ENCODE data around the gene FAM222A.

Gene FAM222A

DNA sequence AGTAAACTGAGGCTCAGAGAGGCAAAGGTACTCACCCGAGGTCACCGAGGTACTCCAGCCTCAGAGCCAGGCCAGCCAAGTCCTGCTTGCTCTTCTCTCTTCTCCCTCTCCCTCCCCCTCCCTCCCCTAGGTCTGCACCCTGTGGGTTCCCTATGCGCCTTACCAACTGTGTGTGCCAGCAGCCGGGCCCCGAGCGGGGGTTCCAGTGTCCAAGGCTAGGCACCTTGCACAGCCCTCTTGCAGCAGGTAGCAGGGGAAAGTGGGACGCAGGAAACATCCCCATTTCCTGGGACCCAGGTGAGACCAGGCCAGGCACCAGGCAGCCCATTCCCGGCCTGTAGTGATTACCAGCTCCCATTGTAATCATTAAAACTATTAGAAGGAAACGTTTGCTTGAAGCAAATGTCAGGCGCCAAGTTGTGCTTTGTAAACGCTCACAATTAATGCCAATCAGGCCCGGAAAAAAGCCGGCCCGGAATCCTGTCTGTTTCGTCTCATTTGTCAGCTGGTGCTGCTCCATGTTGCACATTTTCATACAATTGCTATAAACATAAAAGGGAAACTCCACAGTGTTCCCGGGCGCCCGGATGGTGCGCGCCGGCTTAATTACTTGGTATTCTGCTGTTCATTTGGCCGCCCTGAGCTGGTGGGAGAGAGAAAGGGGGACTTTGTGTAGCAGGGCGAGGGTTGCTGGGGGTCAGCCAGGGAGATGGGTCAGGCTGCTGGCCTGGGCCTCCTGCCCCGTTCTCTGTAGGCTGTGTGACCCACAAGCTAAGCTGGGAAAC, 11.9 kb downstream of the FAM222A start:
- DNase-seq (ENCODE audit: low spot score), result no peak

DNA sequence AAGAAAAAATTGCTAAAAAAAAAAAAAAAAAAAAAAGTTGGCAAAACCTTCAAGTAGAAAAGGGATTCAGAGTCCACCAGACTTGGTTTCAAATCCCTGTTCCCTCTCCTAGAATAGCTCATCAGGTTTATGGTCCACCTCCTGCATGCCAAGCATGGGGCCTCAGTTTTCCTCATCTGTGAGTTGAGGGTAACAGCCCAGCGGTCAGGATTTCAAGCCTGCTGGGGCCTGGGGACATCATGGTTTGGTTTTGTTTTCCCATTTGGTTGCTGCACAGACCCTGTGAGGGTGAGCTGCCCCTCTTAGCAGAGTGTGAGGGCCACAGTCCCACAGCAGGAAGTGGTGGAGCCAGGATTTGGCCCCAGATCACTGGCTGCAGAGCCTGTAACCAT, 12.5 kb downstream of the FAM222A start:
- DNase-seq (ENCODE audit: low spot score), result no peak

DNA sequence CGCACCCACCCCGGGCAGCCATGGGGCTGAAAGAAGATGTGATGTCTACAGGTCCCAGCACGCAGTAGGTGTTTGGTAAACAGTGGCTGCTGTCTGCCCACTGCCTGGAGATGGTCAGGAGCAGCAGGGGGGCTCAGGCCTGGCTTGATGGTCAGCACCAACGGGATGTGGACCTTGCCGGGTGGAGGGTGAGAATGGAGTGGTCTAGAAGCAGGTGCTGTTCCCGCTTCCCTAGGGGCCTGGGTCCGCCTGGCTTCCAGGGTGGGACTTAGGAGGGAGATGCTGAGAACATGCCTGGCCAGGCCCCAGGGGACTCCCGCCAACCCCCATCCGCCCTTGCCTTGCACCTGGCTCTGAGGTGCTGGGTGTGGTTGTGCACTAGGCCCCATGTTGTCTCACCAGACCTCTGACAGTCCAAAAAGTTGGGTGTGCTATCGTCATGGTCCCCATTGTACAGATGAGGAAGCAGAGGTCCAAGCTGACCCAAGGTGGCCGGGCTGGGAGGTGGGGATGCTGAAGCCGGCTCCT, 12.9 kb downstream of the FAM222A start:
- no peak for DNase-seq (ENCODE audit: low spot score)

DNA sequence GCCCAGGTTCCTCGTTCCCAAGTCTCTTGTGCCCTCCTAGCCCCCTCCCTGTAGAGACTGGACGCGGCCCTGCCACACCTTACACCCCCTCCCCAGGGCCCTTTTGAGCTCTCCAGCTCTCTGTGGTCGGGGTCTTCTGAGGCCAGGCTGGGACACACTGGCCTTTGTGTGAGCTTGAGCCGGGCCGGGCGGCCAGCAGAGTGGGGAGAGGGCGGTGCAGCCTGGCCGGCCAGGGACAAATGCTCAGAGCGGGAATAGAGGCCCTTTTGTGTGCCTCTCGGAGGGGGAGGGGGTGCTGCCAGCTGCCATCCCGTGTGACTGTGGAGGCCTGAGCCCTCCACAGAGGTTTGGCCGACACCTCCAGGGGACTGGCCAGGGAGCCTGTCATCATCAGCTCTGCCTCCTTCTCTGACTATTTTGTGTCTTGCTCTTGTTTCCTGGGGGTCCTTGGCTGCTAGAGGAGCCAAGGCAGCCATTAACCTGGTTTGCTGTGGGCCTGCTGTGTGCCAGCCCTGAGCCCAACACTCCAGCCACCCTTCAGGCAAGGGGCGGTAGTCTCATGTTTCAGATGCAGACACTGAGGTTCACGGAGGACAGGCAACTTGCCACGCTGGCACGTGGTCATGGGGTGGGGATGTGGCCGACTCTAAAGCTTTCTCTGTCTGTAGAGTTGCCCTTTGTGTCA, 13.6 kb downstream of the FAM222A start:
- no peak for DNase-seq (ENCODE audit: low spot score)

DNA sequence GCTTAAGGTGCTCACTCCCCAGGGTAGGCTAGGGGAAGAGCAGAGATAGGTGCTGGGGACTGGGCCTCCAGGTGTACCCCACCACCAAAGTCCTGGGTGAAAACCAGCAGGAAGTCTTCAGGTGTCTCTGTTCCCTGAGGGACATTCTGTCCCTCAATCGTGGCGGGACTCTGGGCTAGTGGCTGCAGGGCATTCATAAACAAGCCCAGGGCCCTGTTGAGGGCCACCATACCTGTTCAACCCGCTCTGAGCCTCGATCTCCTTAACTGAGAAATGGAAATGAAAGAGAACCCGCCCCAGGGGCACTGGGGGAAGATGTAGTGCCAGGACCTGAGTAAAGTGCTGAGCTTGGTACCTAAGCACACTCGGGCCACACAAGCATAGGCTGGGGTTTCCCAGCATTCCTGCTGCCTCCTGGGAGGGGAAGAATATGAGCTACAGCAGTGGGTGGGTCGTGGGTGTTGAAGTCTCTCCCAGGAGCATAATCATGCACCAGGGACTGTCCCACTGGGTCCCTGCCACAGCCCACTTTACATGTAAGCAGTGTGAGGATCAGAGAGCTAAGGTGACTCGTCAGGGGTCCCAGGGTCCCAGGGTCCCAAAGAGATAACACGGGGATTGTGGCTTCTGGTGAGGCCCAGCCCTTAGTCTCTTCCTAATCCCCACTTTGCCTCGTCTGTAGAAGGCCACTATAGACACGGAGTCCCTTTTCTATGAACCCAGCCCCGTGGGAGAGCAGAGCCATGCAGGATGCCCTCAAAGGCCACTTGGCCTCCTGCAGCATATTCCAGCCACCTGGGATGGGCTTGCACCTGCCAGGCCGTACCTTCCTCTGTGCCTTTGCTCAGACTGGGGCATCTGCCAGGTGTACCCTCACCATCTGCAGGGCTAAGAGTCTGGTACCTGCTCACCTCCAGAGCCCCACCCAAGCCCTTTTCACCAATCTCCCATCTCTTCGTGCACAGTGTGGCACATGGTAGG, 14.4 kb downstream of the FAM222A start:
- no peak for DNase-seq (ENCODE audit: low spot score)

DNA sequence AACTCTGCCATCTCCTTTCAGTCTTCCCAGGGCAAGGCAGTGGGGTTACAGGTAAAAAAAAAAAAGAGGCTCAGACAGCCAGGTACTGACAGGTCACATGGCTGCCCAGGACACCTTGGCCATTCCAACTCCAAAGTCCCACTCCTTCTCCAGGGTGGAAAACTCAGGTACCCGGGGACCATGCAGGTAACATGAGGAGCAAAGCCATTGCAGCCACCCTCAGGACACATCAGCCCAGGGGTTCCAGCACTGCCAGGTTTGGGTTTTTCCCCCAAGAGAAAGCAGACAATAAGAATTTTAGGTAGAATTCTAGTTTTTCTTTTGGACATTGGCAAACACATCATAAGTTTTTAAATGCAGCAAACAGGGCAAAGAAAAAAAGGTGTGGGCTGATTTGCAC, 15.3 kb downstream of the FAM222A start:
- DNase-seq (ENCODE audit: low spot score), result no peak

DNA sequence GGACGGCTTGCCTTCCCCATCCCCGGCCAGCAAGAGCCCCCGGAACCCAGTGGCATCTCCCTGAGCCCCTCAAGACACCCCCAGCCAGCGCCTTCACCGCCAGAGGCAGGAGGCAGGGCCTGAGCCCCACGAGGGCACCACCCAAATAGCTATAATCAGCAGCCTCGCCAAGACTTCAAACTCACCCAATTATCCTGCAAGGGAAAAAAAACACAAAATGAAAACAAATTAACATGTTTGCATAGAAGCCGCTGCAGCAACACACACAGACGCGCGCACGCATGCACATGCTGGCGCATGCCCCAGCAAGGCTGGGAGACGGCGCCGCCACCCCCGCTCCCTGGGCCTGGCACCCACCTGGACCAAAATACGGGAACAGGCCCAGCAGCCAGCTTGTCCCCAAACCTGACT, 15.8 kb downstream of the FAM222A start:
- no peak for DNase-seq (ENCODE audit: low spot score)

DNA sequence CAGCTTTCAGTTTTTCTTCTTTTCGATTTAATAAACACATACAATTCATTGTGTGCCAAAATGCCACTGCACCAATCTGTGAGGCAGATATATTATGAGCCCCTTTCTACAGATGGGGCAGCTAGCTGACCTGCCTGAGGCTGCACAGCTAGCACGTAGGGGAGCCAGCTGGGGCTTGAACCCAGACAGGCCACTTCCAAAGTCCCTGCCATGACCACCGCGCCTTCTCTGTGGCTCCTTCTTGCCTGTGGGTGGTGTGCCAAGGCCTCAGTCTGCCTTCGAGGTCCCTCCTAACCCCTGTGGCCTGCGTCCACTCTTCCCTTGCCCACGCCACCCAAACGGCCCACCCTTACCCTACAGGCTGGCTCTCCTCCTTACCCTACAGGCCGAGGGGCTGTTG, 16.2 kb downstream of the FAM222A start:
- DNase-seq (ENCODE audit: low spot score), result no peak

DNA sequence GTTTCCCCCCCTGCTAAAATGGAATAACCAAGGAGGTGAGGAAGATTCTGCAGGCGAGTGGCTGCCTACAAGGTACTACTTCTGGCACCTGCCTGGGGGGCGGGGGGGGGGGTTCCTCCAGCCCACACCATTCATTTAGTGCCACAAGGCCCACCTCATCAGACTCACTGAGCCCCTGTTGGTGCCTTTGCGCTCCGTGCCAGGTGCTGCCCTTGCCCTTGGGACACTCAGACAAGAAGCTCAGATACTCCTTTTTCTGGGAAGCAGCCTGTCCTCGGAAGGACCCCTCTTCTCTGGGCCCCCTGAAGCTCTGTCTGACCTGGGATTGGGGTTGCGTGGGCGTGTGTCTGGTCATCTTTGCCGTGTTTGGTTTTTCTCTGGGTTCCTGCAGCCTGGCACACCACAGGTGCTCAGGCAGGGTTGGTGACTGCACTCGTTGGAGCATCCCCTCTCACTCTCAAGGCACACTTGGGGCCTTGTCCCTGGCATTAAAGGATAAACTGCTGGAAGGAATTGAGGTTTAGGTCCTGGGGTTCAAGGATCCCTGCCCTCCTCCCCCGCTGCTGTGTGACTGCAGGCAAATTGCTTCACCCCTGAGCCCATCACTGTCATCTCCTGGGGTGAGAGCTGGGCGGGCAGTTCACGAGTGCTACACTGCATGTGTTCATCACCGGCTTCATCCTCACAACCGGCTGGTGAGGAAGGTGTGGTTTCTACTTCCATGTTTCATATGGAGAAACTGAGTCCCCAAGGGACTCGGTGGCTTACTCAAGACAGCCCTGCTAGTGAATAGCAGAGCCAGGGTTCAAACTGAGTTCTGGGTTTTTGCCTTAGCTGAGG, 16.9 kb downstream of the FAM222A start:
- no peak for DNase-seq (ENCODE audit: low spot score)

DNA sequence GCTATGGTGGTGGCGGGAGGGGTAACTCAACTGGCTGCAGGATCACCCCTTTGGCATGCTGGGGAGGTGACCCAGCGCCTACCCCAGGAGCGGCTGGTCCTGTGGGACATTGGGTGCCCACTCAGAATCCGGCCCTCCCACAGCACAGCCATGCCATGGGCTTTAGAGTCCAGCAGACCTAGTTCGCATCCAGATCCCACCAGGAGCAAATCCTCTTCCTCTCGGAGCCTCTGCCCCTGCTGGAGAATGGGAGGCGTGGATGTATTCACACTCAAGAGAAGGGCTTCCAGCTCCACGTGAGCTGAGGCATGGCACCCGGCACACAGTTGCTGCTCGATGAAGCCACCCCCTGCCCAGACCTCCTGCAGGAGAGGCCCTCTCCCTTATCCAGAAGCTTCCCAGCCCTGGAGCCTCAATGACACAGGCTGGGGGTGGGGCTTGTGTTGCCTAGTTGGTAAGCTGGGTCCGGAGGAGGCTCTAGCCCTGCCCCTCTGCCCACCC, 17.7 kb downstream of the FAM222A start:
- DNase-seq (ENCODE audit: low spot score), result no peak

DNA sequence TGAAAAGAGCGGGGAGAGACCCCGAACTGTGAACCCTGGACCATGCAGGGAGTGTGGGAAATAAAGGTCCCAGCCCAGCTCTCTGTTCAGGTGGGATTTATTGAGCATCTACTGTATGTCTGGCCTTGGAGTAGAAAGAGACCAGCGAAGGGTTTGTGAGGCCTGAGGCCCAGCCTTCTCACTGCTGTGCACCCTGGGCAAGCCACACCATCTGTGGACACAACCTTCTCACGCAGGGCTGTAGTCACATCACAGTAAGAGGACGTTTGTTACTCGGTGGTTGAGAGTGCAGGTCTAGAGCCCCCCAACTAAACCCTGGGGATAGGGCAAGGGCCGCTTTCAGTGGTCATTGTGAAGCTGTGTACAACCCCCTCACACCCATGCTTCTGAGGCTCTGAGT, 18.2 kb downstream of the FAM222A start:
- no peak for DNase-seq (ENCODE audit: low spot score)

DNA sequence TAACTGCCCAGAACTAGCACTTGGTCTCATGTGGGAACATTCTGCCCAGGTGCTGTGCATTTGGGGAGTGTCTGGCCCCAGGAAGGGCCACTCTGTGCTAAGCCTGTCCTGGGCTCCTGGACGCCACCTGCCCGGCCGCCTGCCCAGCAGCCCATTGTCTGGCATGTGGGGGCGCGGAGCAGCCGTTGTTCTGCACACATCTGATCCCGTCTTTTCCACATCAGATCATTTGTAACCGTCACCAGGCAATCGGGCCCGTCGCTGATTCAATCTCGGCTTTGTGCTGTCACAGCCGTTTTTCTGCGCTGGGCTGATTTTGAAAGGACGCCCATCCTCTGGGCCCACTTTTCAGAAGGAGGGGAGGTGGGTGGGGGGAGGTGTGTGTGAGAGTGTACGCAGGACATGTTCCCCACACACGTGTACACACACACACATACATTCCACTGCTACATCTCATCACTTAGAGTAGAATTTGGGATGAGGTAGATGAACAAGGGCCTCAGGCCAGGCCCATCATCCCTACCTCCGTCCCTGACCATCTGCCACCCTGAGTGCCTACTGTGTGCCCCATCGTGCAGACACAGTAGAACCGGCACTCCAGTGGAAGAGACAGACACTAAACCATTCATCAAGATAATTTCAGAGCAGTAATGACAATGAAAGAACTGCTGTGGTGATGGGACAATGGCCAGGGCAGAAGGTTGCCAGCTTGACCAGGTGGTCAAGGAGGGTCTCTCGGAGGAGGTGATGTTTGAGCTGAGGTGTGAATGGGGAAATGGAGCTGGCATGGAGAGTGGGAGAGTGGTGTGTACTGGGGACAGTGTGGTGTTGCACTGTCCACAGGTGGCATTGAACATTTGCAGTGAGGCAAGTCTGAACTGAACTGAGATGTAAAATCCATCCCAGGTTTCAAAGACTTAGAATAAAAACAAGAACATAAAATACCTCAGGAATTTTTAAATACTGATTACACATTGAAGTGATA, 19.0 kb downstream of the FAM222A start:
- no peak for DNase-seq (ENCODE audit: low spot score)

DNA sequence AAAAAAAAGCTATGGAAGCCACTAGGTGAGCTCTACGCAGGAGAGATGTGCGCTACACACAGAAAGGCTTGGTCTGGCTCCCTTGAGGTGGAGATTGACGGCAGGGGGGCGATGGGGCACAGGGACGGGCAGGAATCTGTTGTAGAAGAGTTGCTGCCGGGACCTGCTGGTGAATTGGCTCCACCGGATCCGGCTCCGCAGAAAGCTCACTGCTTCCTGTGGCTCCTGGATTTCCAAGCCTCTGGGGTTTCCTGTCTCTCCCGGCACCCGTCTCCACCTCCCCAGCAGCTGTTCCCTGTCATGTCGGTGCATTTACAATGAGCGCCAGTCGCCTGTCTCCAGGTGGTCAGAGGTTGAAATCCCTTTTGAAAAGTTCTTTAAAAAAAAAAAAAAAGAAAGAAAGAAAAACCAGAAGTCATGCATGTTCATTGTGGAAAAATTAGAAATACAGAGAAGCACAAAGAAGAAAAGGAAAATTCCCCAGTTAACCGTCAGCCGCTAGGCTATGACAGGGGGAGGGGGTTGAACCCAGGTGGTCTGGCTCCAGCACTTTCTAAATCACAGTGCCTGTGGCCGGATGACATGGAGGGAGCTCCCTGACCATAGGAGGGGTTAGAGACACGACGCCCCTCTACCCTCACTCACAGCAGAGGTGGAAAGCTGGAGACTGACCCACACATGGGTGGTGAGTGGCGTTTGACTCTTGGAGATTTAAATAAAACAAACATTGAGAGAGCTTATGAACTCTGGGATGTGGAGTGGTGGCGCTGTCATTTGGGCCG, 20.8 kb downstream of the FAM222A start:
- no peak for DNase-seq (ENCODE audit: low spot score)

DNA sequence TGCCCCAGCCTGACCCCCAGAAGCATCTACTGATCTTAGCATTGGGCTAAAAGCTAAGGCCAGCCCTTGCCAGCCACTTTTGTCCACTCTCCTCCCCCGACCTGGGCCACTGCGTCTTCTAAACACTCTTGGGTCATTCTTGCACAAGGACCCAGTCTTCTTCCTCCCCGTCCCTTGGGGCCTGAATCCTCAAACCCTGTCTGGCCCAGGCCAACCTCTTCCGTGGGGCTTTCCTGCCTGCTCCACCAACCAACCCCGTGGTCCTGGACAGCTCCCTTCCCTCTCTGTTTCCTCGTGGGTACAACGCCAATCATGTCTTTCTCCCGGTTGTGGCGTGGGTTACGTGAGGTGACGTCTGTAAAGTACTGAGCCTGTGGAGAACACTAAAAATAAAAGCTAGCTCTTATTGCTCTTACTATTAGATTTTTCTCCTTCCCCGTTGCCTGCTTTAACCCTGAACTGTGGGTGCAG, 21.5 kb downstream of the FAM222A start:
- no peak for DNase-seq (ENCODE audit: low spot score)

DNA sequence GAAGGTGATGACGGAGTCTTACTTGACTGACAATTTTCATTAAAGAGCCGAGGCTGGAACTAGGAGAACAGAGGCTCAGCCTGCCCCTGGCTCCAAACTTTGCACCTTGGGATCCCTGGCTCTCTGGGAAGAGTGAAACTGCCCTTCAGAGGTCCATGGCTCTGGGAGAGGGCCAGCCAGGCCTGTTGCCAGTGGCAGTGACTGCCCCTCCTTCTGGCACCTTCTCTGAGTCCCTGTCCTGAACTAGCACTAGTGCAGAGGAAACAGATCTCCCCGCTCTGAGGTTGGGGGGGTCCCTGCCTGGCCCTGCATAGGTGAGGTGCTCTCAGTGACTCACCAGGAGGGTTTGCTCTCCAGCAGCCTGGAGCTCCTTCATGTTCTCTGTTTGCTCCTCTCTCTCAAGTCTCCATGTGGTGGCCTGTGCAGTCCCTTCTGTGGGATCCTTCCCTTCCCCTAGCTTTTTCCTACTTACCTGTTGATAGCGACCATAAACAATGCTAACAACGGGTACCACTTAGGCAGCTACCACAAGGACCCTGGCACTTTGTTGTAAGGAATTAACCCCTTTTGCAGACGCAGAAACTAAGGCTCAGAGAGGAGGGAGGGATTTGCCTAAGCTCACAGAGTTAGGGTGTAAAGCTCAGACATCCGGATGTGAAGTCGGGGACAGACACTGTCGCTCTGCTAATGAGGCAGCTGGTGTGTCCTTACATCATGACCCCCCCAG, 22.4 kb downstream of the FAM222A start:
- no peak for DNase-seq (ENCODE audit: low spot score)

DNA sequence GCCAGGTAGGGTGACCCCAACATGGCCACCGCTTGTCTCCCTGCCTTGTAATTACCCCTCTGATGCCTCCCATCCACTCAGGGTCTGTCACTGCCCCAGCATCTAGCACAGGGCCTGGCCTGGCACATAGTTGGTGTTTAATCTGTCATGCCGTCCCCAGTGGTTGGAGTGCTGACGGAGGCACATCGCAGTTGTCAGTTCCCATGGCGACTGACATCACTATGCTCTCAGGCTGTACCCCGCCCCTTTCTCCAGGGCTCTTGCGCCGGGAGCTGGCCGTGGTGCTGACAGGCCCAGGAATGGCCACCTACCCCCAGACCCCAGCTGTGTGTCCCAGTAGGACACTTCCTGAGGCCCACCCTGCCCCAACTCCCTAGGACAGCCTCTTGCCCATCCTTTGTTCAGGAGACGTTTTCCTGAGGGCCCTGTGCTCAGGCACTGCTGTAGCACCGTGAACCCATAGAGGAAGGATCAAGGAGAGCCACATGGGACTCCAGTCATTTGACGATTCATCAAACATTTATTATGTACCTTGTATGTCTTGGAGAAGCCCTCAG, 23.0 kb downstream of the FAM222A start:
- peak; percentile 71 for DNase-seq (ENCODE audit: low spot score)

DNA sequence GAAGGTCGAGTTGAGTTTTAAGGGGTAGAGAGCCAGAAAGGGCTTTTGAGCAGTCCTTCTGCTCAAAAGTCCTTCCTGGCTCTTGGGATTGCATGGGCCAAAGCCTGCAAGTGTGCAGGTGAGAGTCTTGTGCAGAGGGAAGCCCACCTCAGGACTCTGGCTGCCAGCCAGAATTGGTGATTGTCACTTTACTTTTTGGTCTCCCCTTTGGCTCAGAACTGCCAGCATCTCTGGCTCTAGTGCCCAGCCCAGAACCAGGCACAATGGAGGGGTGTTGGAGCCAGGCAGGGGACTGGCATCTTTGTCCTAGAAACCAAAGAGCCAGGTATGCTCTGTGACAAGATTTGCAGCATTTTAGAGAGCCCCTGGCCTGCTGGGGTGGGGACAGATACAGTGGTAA, 23.5 kb downstream of the FAM222A start:
- DNase-seq (ENCODE audit: low spot score), result no peak

DNA sequence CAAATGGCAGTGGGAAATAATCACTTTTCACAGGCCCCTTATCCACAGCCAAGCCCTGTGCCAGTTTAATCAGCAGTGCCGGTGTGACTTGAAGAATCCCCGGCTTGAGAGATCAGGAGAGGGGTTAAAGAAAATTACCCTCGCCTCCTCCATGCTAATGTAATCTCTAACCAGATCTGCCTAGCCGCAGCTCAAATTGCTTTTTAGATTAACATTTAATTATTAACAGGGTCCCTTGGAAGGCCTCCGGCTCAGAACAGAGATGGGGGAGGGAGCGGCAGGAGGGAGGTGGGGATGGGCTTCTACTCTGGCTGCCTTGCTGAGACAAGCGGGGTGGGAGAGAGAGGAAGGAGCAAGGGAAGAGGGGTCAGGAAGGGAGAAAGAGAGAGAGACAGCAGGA, 24.0 kb downstream of the FAM222A start:
- DNase-seq (ENCODE audit: low spot score), result peak; percentile 71

Data from HuH-7 (cell line).